Loucy (cell line): ENCODE measurements around the gene UBQLN2.
"Not testable (repeated sequence)": the region's sequence is repeated elsewhere in the genome, so short reads cannot be mapped to it uniquely, and the experiment has no call there.

Experiments
- H2AFZ ChIP-seq: fragments of 200-600 bp; sonication (generic); 2 replicates; pipeline ENCODE4 v1.6.0; 2016; ENCODE audit warnings: antibody characterized with exemption, mild to moderate bottlenecking, low read length, moderate library complexity
- H3F3A ChIP-seq: fragments of 200-600 bp; 2 replicates; pipeline ENCODE4 v1.6.0; 2016; ENCODE audit warnings: antibody characterized with exemption, low read depth, mild to moderate bottlenecking
- H3K27me3 ChIP-seq: fragments of 200-600 bp; sonication (generic); 2 replicates; pipeline ENCODE4 v1.6.1; 2014; ENCODE audit warnings: low read length, mild to moderate bottlenecking; ENCODE audit not compliant: insufficient read depth, poor library complexity, severe bottlenecking
- H3K36me3 ChIP-seq: fragments of 200-600 bp; sonication (generic); 2 replicates; pipeline ENCODE4 v1.6.1; 2016; ENCODE audit warnings: low read length; ENCODE audit not compliant: insufficient read depth
- H3K4me1 ChIP-seq: fragments of 200-600 bp; sonication (generic); 2 replicates; pipeline ENCODE4 v1.5.1; 2014; ENCODE audit warnings: low read length, mild to moderate bottlenecking; ENCODE audit not compliant: insufficient read depth, poor library complexity, severe bottlenecking
- H3K4me2 ChIP-seq: fragments of 200-600 bp; sonication (generic); 2 replicates; pipeline ENCODE4 v1.6.0; 2014; ENCODE audit warnings: antibody characterized with exemption, low read length, low read depth, mild to moderate bottlenecking; ENCODE audit not compliant: poor library complexity, severe bottlenecking
- H3K4me3 ChIP-seq: fragments of 200-600 bp; sonication (generic); 2 replicates; pipeline ENCODE4 v1.5.1; 2014; ENCODE audit warnings: low read length, mild to moderate bottlenecking, mixed read lengths; ENCODE audit not compliant: poor library complexity, severe bottlenecking
- H3K79me2 ChIP-seq: fragments of 200-600 bp; sonication (generic); 2 replicates; pipeline ENCODE4 v1.6.1; 2014; ENCODE audit warnings: low read length; ENCODE audit not compliant: insufficient read depth
- H3K9ac ChIP-seq: fragments of 200-600 bp; sonication (generic); 2 replicates; pipeline ENCODE4 v1.6.0; 2014; ENCODE audit warnings: mild to moderate bottlenecking, low read depth, low read length, moderate library complexity; ENCODE audit not compliant: poor library complexity, severe bottlenecking
- H3K9me2 ChIP-seq: fragments of 200-600 bp; sonication (generic); replicated peaks from 2 replicates; pipeline ENCODE4 v1.6.1; 2016; ENCODE audit warnings: low read depth, low read length, mixed read lengths
- H3K9me3 ChIP-seq: fragments of 200-600 bp; sonication (generic); 2 replicates; pipeline ENCODE4 v1.6.1; 2014; ENCODE audit warnings: mild to moderate bottlenecking, antibody characterized with exemption, low read length, low read depth; ENCODE audit not compliant: insufficient read depth
- H4K20me1 ChIP-seq: fragments of 200-600 bp; sonication (generic); 2 replicates; pipeline ENCODE4 v1.6.0; 2014; ENCODE audit warnings: antibody characterized with exemption, low read length, mild to moderate bottlenecking; ENCODE audit not compliant: insufficient read depth, poor library complexity, severe bottlenecking
- EZH2phosphoT487 ChIP-seq: fragments of 200-600 bp; IDR thresholded peaks from 2 replicates; pipeline ENCODE4 v1.6.1; 2018; ENCODE audit warnings: antibody characterized with exemption, mild to moderate bottlenecking, moderate library complexity, borderline replicate concordance
- TF ChIP-seq, protein P1 (sequence below): fragments of 200-600 bp; sonication (generic); conservative IDR thresholded peaks from 2 replicates; pipeline ENCODE4 v1.5.1; 2014; ENCODE audit warnings: mild to moderate bottlenecking, antibody characterized with exemption, low read length

Gene UBQLN2

DNA sequence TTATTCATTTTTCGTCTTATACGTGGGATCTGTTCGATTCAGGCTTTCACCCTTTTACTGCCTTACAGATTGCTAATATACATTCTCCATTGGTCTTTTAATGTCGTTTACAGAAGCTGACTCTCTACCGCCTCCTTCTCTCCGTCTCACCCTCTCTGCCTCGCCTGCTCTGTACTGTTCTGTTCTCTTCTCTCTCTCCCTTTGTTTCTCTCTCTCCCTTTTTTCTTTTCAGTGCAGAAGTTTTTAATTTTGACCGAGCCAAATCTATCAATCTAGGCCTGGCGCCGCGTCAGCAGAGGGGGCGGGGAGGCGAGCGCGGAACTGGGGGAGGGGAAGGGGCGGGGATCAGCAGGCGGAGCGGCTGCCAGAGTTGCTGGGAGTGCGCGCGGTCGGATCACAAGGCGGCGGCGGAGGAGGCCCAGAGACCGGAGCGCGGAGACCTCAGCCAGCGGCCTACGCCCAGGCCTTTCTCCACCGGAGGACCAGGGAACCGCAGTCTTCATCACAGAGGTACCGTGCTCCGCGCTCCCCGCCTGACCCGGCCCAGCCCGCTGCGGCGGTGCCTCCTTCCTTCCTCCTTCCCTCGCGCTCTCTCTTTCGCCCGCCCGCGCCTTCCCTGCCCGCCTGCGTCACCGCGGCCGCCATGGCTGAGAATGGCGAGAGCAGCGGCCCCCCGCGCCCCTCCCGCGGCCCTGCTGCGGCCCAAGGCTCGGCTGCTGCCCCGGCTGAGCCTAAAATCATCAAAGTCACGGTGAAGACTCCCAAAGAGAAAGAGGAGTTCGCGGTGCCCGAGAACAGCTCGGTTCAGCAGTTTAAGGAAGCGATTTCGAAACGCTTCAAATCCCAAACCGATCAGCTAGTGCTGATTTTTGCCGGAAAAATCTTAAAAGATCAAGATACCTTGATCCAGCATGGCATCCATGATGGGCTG is at the start of gene UBQLN2:
Gene UBQLN2 (plus strand): TSS at position 397 of the 931 bp plus-strand sequence. CDS start 247 bp downstream, at position 644.
- TF ChIP-seq EZH2phosphoT487, result no peak
- TF ChIP-seq, protein P1, sequence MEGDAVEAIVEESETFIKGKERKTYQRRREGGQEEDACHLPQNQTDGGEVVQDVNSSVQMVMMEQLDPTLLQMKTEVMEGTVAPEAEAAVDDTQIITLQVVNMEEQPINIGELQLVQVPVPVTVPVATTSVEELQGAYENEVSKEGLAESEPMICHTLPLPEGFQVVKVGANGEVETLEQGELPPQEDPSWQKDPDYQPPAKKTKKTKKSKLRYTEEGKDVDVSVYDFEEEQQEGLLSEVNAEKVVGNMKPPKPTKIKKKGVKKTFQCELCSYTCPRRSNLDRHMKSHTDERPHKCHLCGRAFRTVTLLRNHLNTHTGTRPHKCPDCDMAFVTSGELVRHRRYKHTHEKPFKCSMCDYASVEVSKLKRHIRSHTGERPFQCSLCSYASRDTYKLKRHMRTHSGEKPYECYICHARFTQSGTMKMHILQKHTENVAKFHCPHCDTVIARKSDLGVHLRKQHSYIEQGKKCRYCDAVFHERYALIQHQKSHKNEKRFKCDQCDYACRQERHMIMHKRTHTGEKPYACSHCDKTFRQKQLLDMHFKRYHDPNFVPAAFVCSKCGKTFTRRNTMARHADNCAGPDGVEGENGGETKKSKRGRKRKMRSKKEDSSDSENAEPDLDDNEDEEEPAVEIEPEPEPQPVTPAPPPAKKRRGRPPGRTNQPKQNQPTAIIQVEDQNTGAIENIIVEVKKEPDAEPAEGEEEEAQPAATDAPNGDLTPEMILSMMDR, result peak; percentile 26; the same call in 1 of the 2 replicates

DNA sequence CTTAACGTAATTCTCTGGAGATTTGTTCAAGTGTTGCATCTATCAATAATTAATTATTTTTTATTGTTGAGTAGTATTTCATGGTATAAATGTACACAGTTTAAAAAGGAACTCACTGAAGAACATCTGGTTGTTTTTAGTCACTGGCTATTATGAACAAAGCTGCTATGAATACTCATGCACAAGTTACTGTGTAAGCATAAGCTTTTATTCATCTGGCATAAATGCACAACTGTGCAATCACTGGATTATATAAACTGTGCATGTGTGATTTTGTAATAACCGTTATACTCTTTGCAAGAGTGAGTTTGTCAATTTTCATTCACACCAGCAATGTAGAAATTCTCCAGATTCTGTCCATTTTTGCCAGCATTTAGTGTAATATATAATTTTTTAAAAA is 43.8 kb upstream of the UBQLN2 start:
- H3K4me3 ChIP-seq, result no peak overlapping the region
- no peaks in the 10 kb centered on the region for H3F3A ChIP-seq
- no peaks in the 10 kb centered on the region for H3K9me3 ChIP-seq
- H3K79me2 ChIP-seq, result no peaks in the 10 kb centered on the region
- no peak overlapping the region for H3K4me2 ChIP-seq
- TF ChIP-seq, protein P1, result no peak
- no peak for TF ChIP-seq EZH2phosphoT487
- H4K20me1 ChIP-seq, result no peaks in the 10 kb centered on the region
- no peaks in the 10 kb centered on the region for H3K27me3 ChIP-seq
- no peak overlapping the region for H2AFZ ChIP-seq
- no peaks in the 10 kb centered on the region for H3K9me2 ChIP-seq
- H3K36me3 ChIP-seq, result no peaks in the 10 kb centered on the region
- no peaks in the 10 kb centered on the region for H3K4me1 ChIP-seq
- H3K9ac ChIP-seq, result no peak overlapping the region

More for the DNA sequence above, at the start of gene UBQLN2:
- no peaks in the 10 kb centered on the region for H3K9me2 ChIP-seq
- no peaks in the 10 kb centered on the region for H3K9me3 ChIP-seq
- peaks cover 4% of the 10 kb centered on the region for H3K4me1 ChIP-seq
- H3K4me3 ChIP-seq, result peak within 1 kb of the TSS; percentile 98
- no peaks in the 10 kb centered on the region for H3F3A ChIP-seq
- peak within 1 kb of the TSS; percentile 93 for H3K4me2 ChIP-seq
- peak within 1 kb of the TSS; percentile 94 for H3K9ac ChIP-seq
- peak within 1 kb of the TSS; percentile 97 for H2AFZ ChIP-seq
- peaks cover 36% of the 10 kb centered on the region for H4K20me1 ChIP-seq
- H3K27me3 ChIP-seq, result no peaks in the 10 kb centered on the region
- peaks cover 49% of the 10 kb centered on the region for H3K79me2 ChIP-seq
- H3K36me3 ChIP-seq, result no peaks in the 10 kb centered on the region

DNA sequence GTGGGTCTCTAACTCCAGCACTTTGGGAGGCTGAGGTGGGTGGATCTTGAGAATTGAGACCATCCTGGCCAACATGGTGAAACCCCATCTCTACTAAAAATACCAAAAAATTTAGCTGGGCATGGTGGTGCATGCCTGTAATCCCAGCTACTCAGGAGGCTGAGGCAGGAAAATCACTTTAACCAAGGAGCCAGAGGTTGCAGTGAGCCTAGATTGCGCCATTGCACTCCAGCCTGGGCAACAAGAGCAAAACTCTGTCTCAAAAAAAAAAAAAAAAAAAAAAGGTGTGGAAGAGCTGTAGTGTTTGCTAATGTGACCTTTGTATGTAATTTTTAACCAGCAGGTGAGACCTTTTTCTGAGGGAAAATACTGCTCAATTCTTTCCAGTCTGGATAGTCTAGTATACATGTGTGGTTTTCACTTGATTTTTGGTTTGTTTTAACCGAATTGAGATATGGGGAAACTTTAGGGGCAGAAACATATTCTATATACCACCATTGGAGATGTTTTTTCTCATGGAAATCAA is 33.9 kb upstream of the UBQLN2 start:
- not testable (repeated sequence) for H3K36me3 ChIP-seq, H3F3A ChIP-seq, H4K20me1 ChIP-seq, H3K4me3 ChIP-seq, H2AFZ ChIP-seq, H3K9me3 ChIP-seq, H3K27me3 ChIP-seq, H3K9me2 ChIP-seq, H3K4me2 ChIP-seq, H3K79me2 ChIP-seq, H3K9ac ChIP-seq, H3K4me1 ChIP-seq
